ENCODE measurements around the gene C10orf143.
"Not testable (repeated sequence)": the region's sequence is repeated elsewhere in the genome, so short reads cannot be mapped to it uniquely, and the experiment has no call there.

Gene C10orf143

GRCh38 chr10:130111113-130111851 lies 652 bp upstream of the C10orf143 start:
- peak; percentile 89 for DNase-seq (ENCODE audit: low read depth)

- peak; percentile 36 for DNase-seq (ENCODE audit: low read depth)
Measured at GRCh38 chr10:130109796-130110245, 809 bp downstream of the C10orf143 start.

- no peak for DNase-seq (ENCODE audit: low read depth)
Measured at GRCh38 chr10:130108934-130109604, 1.6 kb downstream of the C10orf143 start.

- DNase-seq (ENCODE audit: low read depth), result not testable (repeated sequence)
Measured at GRCh38 chr10:130108146-130108545, 2.5 kb downstream of the C10orf143 start.

- no peak for DNase-seq (ENCODE audit: low read depth)
Measured at GRCh38 chr10:130105724-130106123, 4.9 kb downstream of the C10orf143 start.

DNA sequence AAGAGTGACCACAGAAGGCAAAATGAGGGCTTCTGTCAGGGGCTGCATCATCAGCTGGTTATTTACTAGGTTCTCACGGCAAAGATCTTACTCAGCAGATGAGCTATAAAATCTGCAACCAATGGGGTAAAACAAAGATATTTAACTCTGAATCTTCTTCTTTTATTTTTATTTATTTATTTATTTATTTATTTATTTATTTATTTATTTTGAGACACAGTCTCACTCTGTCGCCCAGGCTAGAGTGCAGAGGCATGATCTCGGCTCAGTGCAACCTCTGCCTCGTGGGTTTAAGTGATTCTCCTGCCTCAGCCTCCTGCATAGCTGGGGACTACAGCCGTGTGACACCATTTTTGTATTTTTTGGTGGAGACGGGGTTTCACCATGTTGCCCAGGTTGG lies 11.3 kb downstream of the C10orf143 start:
- DNase-seq (ENCODE audit: low read depth), result no peak

DNA sequence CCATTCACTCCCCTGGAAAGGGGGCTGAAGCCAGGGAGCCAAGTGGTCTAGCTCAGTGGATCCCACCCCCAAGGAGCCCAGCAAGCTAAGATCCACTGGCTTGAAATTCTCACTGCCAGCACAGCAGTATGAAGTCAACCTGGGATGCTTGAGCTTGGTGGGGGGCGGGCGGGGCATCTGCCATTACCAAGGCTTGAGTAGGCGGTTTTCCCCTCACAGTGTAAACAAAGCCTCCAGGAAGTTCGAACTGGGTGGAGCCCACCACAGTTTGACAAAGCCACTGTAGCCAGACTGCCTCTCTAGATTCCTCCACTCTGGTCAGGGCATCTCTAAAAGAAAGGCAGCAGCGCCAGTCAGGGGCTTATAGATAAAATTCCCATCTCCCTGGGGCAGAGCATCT lies 20.1 kb downstream of the C10orf143 start:
- not testable (repeated sequence) for DNase-seq (ENCODE audit: low read depth)

DNA sequence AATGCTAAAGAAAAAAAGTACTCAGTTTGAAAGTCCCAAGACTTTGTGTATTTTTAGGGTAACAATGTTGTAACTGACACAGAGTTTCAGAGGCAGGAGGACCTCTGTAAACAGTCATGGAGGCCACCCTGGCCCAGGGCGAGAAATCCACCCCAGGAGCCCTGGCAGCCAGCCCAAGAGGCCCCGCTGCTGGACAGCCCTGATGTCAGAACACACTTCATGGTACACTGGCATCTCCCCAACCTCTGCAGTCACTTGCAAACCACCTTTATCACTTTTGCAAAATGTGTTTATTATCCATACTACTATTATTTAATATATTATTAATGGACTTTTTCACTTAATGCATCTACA lies 30.2 kb downstream of the C10orf143 start:
- no peak for DNase-seq (ENCODE audit: low read depth)

DNA sequence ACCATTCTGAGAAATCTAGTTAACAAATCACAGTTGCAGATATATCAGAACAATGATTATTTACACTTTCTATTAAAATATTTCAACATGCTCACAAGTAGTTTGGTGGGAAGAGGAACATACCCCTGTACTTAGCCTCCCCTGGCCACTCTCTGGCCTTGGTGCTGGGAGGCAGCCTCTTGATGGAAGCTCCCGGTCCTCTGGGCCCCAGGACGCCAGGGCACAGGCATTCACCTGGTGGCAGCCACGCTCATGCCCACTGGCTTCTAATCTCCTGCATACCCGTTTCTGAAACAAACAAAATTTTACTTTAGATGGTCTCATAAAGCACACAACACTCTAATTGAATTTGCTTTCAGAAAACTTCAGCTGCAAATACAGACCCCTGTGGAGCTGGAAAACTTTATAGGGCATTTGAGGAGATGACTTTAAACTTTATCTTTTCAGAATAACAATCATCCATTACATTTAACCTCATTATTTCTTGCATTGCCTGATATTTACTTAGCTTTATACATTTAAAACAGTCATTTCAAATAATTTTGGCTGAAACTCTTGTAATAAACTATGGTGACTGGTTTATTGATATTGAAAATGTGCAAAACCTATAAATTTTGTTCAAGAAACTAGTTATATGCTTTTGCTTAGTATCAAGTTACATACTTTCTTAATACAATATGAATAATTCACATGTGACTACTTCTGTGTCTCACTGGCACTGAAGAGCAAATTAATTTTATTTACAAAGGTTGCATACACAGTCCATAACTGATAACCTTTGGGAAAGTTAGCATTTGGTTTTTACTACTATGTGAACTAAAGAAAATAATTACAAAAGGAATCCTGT lies 30.8 kb downstream of the C10orf143 start:
- no peak for DNase-seq (ENCODE audit: low read depth)

- DNase-seq (ENCODE audit: low read depth), result no peak
Measured at GRCh38 chr10:130078120-130078519, 32.5 kb downstream of the C10orf143 start.

- DNase-seq (ENCODE audit: low read depth), result no peak
Measured at GRCh38 chr10:130076681-130077080, 33.9 kb downstream of the C10orf143 start.

GRCh38 chr10:130074639-130075038 lies 36.0 kb downstream of the C10orf143 start:
- DNase-seq (ENCODE audit: low read depth), result no peak

GRCh38 chr10:130073912-130074311 lies 36.7 kb downstream of the C10orf143 start:
- DNase-seq (ENCODE audit: low read depth), result no peak

DNA sequence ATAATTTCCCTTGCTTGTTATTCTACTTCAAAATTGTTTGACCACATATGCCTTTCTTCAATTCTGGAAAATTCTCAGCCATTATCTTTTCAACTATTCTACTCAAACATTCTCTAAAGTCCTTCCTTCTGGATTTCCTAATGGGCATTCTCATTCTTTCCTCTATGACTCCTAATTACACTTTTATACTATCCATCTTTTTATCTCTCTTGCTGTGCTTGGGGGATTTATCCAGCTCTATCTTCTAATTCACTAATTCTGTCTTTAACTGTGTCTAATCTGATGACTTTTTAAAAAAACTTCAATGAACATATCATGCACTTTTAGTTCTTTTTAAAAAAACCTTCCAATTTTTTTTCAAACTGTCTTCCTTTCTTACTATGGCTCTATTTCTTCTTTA lies 38.4 kb downstream of the C10orf143 start:
- DNase-seq (ENCODE audit: low read depth), result no peak

DNA sequence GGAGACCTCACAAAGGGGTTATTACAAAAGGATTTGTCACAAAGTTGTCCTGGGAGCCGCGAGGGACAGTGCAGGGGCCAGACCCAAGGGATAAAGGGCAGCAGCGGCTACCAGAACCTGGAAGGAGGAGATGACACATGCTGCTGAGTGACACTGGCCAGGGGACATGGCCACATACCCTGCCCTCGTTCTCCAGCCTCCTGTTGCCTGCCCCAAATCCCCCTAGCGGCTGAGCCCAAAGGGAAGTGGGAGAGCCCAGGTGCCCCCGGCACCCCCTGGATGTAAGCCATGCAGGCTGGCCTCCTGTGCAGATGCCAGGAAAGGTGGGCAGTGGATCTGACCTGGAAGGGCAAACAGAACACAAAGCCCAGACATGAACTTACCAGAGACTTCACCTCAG lies 42.7 kb downstream of the C10orf143 start:
- DNase-seq (ENCODE audit: low read depth), result no peak

GRCh38 chr10:130066743-130067142 lies 43.9 kb downstream of the C10orf143 start:
- DNase-seq (ENCODE audit: low read depth), result no peak

GRCh38 chr10:130065251-130065650 lies 45.4 kb downstream of the C10orf143 start:
- no peak for DNase-seq (ENCODE audit: low read depth)

- DNase-seq (ENCODE audit: low read depth), result no peak
Measured at GRCh38 chr10:130064783-130065182, 45.8 kb downstream of the C10orf143 start.

DNA sequence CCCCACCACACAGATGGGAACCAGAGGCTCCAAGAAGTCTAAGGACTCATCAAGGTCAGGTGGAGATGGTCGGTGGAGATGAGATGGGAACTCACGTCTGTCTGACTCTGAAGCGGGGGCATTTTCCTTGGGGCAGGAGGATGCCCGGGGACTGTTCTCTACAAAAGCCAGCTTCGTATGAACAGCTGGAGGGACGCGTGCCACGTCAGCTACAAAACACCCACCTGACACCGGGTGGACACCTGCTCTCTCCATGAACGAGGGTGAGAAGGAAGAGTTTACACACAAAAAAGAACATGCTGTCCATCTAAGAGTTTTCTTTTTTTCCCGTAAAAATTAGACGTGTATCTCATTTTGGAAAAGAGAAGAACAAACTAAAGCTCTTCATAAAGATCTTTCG lies 47.7 kb downstream of the C10orf143 start:
- DNase-seq (ENCODE audit: low read depth), result no peak

DNA sequence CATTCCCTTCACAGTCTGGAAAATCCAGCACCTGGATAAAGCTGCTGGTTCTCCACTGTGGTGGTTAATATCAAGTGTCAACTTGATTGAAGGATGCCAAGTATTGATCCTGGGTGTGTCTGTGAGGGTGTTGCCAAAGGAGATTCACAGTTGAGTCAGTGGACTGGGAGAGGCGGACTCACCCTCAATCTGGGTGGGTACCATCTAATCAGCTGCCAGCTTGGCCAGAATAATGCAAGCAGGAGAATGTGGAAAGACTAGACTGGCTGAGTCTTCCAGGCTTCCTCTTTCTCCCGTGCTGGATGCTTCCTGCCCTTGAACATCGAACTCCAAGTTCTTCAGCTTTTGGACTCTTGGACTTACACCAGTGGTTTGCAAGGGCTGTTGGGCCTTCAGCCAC lies 48.4 kb downstream of the C10orf143 start:
- no peak for DNase-seq (ENCODE audit: low read depth)

GRCh38 chr10:130061760-130062159 lies 48.9 kb downstream of the C10orf143 start:
- no peak for DNase-seq (ENCODE audit: low read depth)

- no peak for DNase-seq (ENCODE audit: low read depth)
Measured at GRCh38 chr10:130054021-130054420, 56.6 kb downstream of the C10orf143 start.

DNA sequence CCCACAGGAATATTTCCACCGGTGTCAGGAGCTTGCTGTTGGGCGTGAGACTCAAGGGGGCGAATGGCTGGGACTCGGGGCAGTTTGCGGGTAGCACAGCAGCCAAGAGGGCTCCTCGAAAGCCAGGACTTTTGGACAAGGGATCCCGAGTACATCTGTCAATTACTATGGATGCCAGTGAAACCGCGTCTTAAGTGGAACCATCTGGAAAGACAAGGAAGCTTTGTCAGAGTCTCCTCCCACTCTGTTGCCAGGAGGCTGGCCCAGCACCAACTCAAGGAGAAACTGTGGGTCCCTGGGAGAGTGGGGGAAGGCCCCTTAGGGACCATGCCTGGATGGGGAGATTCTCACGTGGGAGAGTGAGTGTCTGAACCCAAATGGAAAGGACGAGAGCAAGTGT lies 57.1 kb downstream of the C10orf143 start:
- DNase-seq (ENCODE audit: low read depth), result no peak

Data from activated T-helper 1 cell treated with Interleukin-2 at 50 U/mL for 16 hours (primary cell).